BJ (cell line): ENCODE measurements around the gene UBE2L5. TPM values are rescaled to one million over a fixed set of nuclear protein-coding genes. Genes with fewer than 3 reads are reported as not detected.

Source experiments
- CTCF ChIA-PET: fragments of 350-600 bp; formaldehyde crosslinking; extraction: SDS; loops from one replicate; lab custom pipeline; 2021; ENCODE audit warnings: antibody characterized with exemption, inconsistent platforms; lab: Yijun Ruan, JAX
- POLR2A ChIA-PET: fragments of 300-600 bp; sonication (Branson Sonifier 250); formaldehyde crosslinking; extraction: SDS; loops from one replicate; lab custom pipeline; 2021; ENCODE audit warnings: antibody characterized with exemption; lab: Charles Lee
- DNase-seq: peaks from one replicate; pipeline ENCODE4 v3.0.0-alpha.2; 2011; ENCODE audit warnings: low read depth
- H3K27me3 ChIP-seq: 2 replicates; pipeline ENCODE4 v1.6.0; 2011; ENCODE audit warnings: low read length; ENCODE audit not compliant: control insufficient read depth, insufficient read depth
- H3K36me3 ChIP-seq: 2 replicates; pipeline ENCODE4 v1.5.1; 2011; ENCODE audit warnings: low read length; ENCODE audit not compliant: control insufficient read depth, insufficient read depth
- H3K4me3 ChIP-seq: 2 replicates; pipeline ENCODE4 v1.5.1; 2011; ENCODE audit warnings: low read depth, mild to moderate bottlenecking, control low read depth, low read length
- polyA plus RNA-seq: library from polyadenylated mRNA; depleted of rRNA; stranded (reverse); fragments of >200 nt; gene quantifications from 2 replicates; pipeline ENCODE4 v1.2.3, GENCODE V29; 2011
- TF ChIP-seq, protein P1 (sequence below): IDR thresholded peaks from 2 replicates; pipeline ENCODE4 v1.5.1; 2011; ENCODE audit warnings: low read depth, mild to moderate bottlenecking, control low read depth, inconsistent platforms, low read length, moderate library complexity; ENCODE audit not compliant: insufficient read depth

Gene UBE2L5
- polyA plus RNA-seq, 1 experiment, result not detected

DNA sequence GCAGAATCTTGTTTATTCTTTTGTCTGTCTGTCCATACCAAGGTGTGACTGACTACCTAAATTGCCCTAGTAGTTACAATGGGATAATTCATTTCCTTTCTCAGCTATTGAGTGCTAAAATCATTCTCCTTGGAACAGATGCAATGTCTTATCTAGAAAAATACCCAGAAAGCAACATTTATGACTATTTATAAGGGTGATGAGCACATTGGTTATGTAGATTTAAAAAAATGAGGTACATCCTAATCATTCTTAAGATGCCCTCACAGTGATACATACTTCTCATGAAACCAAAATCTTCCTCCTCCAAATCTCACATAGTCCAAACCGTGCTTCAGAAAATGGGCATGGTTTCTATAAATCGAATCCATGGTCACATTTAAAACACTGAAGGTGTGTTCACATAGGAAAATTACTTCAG lies 11.6 kb upstream of the UBE2L5 start:
- no peaks in the 10 kb centered on the region for H3K36me3 ChIP-seq
- POLR2A ChIA-PET, result interaction anchor here (0.7 kb wide), 1 partner anchor 69 kb away, joined by 3 read pairs; no protein-coding TSS in a partner anchor
- H3K4me3 ChIP-seq, result no peak overlapping the region
- TF ChIP-seq, protein P1, sequence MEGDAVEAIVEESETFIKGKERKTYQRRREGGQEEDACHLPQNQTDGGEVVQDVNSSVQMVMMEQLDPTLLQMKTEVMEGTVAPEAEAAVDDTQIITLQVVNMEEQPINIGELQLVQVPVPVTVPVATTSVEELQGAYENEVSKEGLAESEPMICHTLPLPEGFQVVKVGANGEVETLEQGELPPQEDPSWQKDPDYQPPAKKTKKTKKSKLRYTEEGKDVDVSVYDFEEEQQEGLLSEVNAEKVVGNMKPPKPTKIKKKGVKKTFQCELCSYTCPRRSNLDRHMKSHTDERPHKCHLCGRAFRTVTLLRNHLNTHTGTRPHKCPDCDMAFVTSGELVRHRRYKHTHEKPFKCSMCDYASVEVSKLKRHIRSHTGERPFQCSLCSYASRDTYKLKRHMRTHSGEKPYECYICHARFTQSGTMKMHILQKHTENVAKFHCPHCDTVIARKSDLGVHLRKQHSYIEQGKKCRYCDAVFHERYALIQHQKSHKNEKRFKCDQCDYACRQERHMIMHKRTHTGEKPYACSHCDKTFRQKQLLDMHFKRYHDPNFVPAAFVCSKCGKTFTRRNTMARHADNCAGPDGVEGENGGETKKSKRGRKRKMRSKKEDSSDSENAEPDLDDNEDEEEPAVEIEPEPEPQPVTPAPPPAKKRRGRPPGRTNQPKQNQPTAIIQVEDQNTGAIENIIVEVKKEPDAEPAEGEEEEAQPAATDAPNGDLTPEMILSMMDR, result no peak
- H3K27me3 ChIP-seq, result no peaks in the 10 kb centered on the region
- DNase-seq, result no peak
- CTCF ChIA-PET, result interaction anchor here (0.6 kb wide), 1 partner anchor 13 kb away, joined by 3 read pairs; no protein-coding TSS in a partner anchor

DNA sequence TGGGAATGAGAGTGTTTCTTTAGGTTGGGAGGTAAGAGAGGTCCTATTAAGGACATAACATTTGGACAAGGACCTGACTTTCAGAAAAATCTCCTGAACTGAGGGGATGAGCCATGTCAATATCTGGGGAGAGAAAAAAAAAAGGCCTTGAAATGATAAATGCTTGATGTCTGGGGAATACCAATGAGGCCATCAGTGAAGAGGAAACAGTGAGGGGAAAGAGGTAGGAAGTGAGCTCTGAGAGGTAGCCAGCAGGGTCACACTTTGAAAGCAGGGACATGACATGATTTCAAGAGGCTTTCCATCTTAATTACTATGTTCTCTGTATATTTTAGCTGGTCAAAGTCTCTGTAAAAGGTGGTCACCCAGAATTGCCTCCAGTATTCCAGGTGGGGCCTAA lies 9.9 kb upstream of the UBE2L5 start:
- DNase-seq, result no peak
- POLR2A ChIA-PET, result no interaction called here
- CTCF ChIA-PET, result no interaction called here

DNA sequence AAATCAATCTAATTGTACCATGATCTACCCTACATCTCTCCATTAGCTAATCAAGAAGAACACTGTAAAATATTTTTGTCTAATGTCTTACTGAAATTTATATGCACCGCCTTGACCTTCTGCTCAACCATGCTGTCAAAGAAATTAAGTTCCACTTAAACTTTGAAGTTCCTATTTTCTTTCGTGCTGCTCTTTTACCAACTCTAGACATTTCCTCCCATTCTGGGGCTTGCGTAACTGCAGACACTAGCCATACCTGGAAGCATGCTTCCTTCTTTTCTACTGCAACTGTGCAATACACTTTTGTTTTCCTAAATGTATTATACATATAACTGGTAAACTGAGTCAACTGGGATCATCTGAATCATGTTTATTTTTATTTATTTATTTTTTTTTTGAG lies 8.5 kb upstream of the UBE2L5 start:
- TF ChIP-seq, protein P1, result no peak
- CTCF ChIA-PET, result no interaction called here
- H3K36me3 ChIP-seq, result no peaks in the 10 kb centered on the region
- POLR2A ChIA-PET, result no interaction called here
- no peaks in the 10 kb centered on the region for H3K27me3 ChIP-seq
- H3K4me3 ChIP-seq, result no peak overlapping the region
- DNase-seq, result no peak

More for the DNA sequence above, 9.9 kb upstream of the UBE2L5 start:
- Histone ChIP-seq H3K36me3 (no peaks in the 10 kb centered on the region), H3K4me3 (no peak overlapping the region), H3K27me3 (no peaks in the 10 kb centered on the region)
- TF ChIP-seq, protein P1, result no peak

DNA sequence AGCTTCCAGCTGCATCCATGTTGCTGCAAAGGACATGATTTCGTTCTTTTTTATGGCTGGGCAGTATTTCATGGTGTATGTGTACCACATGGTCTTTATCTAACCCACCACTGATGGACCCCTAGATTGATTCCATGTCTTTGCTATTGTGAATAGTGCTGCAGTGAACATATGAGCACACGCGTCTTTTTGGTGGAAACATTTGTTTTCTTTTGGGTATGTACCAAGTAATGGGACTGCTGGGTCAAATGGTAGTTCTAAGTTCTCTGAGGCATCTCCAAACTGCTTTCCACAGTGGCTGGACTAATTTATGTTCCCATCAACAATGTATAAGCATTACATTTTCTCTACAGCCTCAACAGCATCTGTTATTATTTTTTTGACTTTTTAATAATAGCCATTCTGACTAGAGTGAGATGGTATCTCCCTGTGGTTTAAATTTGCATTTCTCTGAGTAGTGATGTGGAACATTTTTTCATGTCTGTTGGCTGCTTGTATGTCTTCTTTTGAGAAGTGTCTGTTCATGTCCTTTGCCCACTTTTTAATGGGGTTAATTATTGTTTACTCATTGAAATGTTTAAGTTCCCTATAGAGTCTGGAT lies 6.8 kb upstream of the UBE2L5 start:
- POLR2A ChIA-PET, result no interaction called here
- TF ChIP-seq, protein P1, result no peak
- CTCF ChIA-PET, result interaction anchor here (1.0 kb wide), 1 partner anchor 8 kb away, joined by 3 read pairs; no protein-coding TSS in a partner anchor
- no peaks in the 10 kb centered on the region for H3K27me3 ChIP-seq
- no peak for DNase-seq
- no peak overlapping the region for H3K4me3 ChIP-seq
- no peaks in the 10 kb centered on the region for H3K36me3 ChIP-seq

DNA sequence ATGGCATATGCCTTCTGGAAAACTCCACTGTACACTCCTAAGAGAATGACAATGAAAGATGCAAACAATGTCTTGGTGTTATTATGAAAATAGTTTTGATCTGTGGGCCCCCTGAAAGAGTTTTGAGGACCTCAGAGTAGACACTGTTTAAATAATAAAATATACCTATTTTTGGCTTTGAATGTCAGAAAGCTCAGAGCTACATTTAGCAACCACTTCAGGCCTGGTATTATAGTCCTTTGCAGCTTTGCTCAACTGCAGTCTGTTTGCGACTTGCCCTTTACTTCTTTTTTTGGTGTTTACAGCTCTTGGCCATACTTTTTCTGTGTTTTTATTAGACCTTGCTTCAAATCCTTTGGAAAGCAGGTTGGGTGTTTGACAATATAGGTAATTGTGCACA lies 5.8 kb upstream of the UBE2L5 start:
- Histone ChIP-seq H3K36me3 (no peaks in the 10 kb centered on the region), H3K27me3 (no peaks in the 10 kb centered on the region), H3K4me3 (no peak overlapping the region)
- no peak for DNase-seq
- CTCF ChIA-PET, result interaction anchor here (0.7 to 1.0 kb wide), 2 partner anchors 9 to 372 kb away, joined by 3 read pairs; no protein-coding TSS in a partner anchor
- POLR2A ChIA-PET, result no interaction called here
- TF ChIP-seq, protein P1, result no peak
